ENCODE measurements around the gene SLC19A2. TPM values are rescaled to one million over a fixed set of nuclear protein-coding genes. Genes with fewer than 3 reads are reported as not detected.
A peak's percentile ranks its signal among the peaks of the same experiment; 100 is the strongest.
"Not testable (repeated sequence)": the region's sequence is repeated elsewhere in the genome, so short reads cannot be mapped to it uniquely, and the experiment has no call there.

SLC19A2 gene, protein sequence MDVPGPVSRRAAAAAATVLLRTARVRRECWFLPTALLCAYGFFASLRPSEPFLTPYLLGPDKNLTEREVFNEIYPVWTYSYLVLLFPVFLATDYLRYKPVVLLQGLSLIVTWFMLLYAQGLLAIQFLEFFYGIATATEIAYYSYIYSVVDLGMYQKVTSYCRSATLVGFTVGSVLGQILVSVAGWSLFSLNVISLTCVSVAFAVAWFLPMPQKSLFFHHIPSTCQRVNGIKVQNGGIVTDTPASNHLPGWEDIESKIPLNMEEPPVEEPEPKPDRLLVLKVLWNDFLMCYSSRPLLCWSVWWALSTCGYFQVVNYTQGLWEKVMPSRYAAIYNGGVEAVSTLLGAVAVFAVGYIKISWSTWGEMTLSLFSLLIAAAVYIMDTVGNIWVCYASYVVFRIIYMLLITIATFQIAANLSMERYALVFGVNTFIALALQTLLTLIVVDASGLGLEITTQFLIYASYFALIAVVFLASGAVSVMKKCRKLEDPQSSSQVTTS
- 11.3 and 18.7 TPM in 2 replicates for total RNA-seq (2014; rRNA removed; shearing (Covaris generic))

DNA sequence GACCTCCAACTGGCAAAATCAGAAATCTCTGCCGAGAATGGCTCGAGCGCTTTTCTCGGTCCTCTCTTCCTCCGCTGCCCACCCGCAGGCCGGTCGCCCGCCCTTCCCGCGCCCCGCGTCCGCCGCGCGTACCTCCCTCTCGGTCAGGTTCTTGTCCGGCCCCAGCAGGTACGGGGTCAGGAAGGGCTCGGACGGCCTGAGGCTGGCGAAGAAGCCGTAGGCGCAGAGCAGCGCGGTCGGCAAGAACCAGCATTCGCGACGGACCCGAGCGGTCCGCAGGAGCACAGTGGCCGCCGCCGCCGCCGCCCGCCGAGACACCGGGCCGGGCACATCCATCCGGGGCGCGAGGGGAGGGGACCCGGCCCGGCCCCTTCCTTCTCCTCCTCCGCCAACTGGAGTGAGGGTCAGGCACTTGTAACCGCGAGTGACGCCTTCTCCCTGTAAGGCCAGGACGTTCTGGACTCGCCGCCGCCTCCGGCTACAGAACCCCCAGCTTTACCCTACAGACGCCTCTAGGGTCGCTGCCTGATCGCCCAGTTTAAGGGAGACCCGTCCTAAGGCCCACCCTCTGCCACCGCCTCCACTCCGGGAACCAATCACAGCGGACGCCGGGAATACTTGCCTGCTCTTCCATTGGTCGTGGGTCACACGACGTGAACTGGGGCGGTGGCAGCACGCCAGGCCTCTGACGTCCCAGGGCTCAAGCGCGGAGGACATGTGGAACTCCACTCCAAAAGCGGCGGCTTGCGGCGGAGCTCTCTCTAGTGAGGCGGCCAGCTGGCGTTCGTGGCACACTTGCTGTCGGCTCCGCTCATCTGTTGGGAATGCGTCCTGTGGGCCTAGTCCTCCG is at the start of gene SLC19A2:
SLC19A2 (minus strand) TSS at position 514 of the 850 bp plus-strand sequence; CDS start at position 336, 178 bp downstream.
- peak; percentile 99 for DNase-seq (ENCODE audit: low spot score)
- in situ Hi-C loops (cut with HindIII; ENCODE audit: low sequenced_read_pairs) = no loop called here

- in situ Hi-C loops (cut with HindIII; ENCODE audit: low sequenced_read_pairs) = no loop called here
- DNase-seq (ENCODE audit: low spot score) = no peak
Measured at GRCh38 chr1:169534653-169535052, 48.9 kb upstream of the SLC19A2 start.

- in situ Hi-C loops (cut with HindIII; ENCODE audit: low sequenced_read_pairs); DNase-seq (ENCODE audit: low spot score): not testable (repeated sequence)
Measured at GRCh38 chr1:169533528-169534190, 47.9 kb upstream of the SLC19A2 start.

GRCh38 chr1:169530448-169530847 is 44.7 kb upstream of the SLC19A2 start:
- in situ Hi-C loops (cut with HindIII; ENCODE audit: low sequenced_read_pairs) = no loop called here
- DNase-seq (ENCODE audit: low spot score) = no peak

DNA sequence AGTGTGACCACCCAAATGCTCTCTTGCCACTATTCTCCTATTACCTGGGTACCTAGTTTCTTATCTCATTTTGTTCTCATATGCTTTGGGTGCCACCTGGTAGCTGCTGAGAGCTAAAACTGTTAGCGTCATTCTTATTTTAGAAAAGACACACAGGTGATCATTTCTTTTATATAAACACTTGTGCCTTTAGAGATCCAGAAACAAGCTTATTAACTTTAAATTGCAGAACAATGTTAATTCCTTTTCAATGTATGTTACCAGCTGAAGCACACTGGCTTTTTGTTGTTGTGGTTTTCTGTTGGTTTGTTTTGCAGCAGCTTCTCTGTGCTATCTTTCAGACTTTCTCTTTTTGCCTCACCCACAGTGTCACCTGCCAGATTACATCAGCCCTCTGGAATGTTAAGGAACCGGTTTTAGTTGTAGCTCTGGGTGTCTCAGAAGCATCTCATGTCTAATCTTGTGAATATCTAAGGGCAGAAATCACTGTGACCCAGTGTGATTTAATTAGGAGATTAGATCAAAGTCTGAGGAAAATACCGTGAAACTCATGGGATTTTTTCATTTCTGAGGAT is 43.4 kb upstream of the SLC19A2 start:
- in situ Hi-C loops (cut with HindIII; ENCODE audit: low sequenced_read_pairs) = no loop called here
- no peak for DNase-seq (ENCODE audit: low spot score)

GRCh38 chr1:169528215-169529067 is 42.7 kb upstream of the SLC19A2 start:
- in situ Hi-C loops (cut with HindIII; ENCODE audit: low sequenced_read_pairs) = no loop called here
- no peak for DNase-seq (ENCODE audit: low spot score)

GRCh38 chr1:169527451-169528214 is 41.9 kb upstream of the SLC19A2 start:
- no peak for DNase-seq (ENCODE audit: low spot score)
- in situ Hi-C loops (cut with HindIII; ENCODE audit: low sequenced_read_pairs) = no loop called here

DNA sequence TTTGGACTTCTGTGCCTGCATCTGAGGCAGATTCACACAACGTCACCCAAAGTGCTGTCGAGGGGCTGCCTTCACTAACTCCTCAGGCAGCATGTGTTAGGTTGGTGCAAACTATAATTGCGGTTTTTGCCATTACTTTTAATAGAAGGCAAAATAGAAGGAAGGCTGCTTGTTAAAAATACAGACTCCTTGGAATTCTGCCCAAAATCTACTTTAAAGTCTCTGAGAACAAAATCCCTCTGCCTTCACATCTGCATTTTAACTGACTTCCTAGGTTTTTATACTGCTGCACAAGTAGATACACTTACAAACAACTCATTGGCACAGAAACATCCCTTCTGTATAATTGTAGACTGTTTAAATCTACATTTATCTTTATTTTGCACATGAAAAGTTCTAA is 41.3 kb upstream of the SLC19A2 start:
- DNase-seq (ENCODE audit: low spot score) = no peak
- in situ Hi-C loops (cut with HindIII; ENCODE audit: low sequenced_read_pairs) = no loop called here

DNA sequence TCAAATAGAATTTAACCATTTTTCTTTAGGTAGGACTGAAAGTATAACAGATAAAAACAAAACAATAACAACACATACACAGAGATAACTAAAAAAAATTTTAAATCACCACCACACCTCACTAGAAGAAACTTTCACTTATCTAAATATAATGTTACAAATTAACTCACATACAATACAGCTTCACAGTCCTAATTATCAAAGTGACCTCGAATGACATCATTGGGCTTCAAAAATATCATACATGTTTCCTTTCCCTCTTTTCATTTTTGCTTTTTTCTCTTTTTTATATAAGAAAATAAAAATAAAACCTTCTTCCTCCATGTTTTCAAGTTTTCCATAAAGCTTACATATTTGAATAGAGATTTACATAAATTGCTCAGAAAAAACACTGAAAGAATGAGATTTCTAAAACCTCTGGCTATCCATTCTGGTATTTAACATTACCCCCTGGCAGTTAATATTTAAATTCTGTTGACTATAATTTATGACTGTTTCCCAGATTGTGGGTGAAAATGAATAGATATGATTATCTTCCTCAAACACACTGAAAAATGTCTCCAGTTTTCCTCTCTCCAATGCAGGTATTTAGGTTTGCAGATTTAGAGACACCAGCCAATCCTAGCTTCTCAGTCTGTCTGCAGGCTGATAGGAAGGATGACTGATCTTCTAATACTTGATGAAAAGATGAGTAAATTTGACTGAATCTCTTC is 40.5 kb upstream of the SLC19A2 start:
- DNase-seq (ENCODE audit: low spot score) = no peak
- in situ Hi-C loops (cut with HindIII; ENCODE audit: low sequenced_read_pairs) = no loop called here

GRCh38 chr1:169525391-169525790 is 39.6 kb upstream of the SLC19A2 start:
- in situ Hi-C loops (cut with HindIII; ENCODE audit: low sequenced_read_pairs) = no loop called here
- no peak for DNase-seq (ENCODE audit: low spot score)

GRCh38 chr1:169523904-169524303 is 38.2 kb upstream of the SLC19A2 start:
- DNase-seq (ENCODE audit: low spot score) = no peak
- in situ Hi-C loops (cut with HindIII; ENCODE audit: low sequenced_read_pairs) = no loop called here

DNA sequence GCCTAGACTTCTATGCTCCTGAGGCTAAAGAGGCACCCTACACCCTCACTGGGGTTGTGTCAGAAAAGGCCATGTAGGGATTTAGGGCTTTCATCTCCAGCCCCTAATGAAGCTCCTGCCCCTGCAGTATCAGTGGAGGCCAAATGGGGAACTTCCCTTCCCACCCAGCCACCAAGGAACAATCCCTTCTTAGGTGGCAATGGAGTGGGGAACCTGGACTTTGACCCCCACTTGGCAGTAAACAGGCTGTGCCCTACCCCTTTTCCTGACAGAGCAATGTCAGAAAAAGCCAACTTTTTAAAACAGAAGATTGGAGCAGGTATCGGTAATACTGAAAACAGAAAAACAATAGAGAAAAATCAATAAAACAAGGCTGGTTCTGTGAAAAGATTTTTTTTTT is 35.5 kb upstream of the SLC19A2 start:
- no peak for DNase-seq (ENCODE audit: low spot score)

GRCh38 chr1:169517558-169518186 is 31.9 kb upstream of the SLC19A2 start:
- no peak for DNase-seq (ENCODE audit: low spot score)
- in situ Hi-C loops (cut with HindIII; ENCODE audit: low sequenced_read_pairs) = no loop called here

More for the DNA sequence above, 35.5 kb upstream of the SLC19A2 start:
- in situ Hi-C loops (cut with HindIII; ENCODE audit: low sequenced_read_pairs) = no loop called here

DNA sequence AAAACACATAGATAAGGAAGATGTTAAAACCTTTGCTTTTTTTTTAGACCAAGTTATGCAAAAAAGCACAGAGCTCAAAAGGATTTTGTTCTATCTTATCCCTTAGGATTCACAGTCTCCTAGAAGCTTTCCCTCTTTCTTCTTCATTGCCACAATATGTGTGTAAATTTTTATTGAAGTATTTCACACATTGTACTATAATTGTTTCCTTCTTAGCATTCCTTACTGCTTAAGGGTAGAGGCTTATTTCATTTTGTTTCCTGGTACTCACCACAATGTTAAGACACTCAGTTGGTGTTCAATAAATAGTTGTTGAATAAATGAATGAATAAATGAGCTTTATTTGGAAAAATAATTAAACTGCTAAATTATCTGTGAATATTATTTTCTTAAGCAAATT is 29.9 kb upstream of the SLC19A2 start:
- in situ Hi-C loops (cut with HindIII; ENCODE audit: low sequenced_read_pairs) = no loop called here
- no peak for DNase-seq (ENCODE audit: low spot score)

DNA sequence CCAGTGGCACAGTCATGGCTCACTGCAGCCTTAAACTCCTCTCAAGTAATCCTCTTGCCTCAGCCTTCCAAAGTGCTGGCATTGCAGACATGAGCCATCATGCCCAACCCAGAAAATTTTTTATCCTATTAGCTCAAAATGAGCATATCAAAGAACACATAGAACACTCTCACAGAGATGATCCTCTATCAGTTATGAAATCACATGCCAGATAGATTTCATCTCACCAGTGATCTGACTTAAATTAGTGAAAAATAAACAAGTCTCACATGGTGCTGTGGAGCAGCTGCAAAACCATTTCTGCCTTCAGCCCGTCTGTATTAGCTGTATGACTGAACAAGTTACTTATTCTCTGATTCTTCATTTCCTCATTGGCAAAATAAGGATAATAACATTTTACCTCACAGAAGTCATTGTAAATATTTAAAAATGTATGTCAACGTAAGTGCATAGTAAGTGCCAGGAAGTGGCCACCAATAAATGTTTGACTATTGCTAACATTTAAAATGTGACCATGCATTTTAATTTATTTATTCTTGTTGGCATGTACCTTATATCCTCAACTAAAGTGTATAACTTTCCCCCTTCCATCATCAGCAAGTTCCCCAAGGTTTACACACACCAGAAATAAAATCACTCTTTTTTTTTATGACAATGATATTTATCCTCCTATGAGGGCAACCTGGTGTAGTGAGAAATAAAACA is 29.0 kb upstream of the SLC19A2 start:
- in situ Hi-C loops (cut with HindIII; ENCODE audit: low sequenced_read_pairs) = no loop called here

GRCh38 chr1:169513208-169513607 is 27.5 kb upstream of the SLC19A2 start:
- no peak for DNase-seq (ENCODE audit: low spot score)
- in situ Hi-C loops (cut with HindIII; ENCODE audit: low sequenced_read_pairs) = no loop called here

More for the DNA sequence above, 29.0 kb upstream of the SLC19A2 start:
- DNase-seq (ENCODE audit: low spot score) = no peak

Data from G401 (cell line).